GM12878 (cell line): ENCODE measurements around the gene WDR38. TPM values are rescaled to one million over a fixed set of nuclear protein-coding genes. Genes with fewer than 3 reads are reported as not detected.

Experiments
- ATAC-seq: fragments of 200-7000 bp; cut with Tn5 transposase; 3 replicates; pipeline ENCODE4 v1.9.1; 2020; ENCODE audit warnings: mild to moderate bottlenecking, moderate library complexity
- BruUV-seq: library from RNA; stranded (reverse); fragments of 400-500 nt; replicated peaks from 2 replicates; lab custom pipeline; 2021; lab: Mats Ljungman, UMichigan
- CTCF ChIA-PET: fragments of 300-600 bp; sonication (Branson Sonifier 250); formaldehyde crosslinking; extraction: SDS; loops from one replicate; lab custom pipeline; 2021; ENCODE audit warnings: inconsistent platforms; lab: Yijun Ruan, JAX
- POLR2A ChIA-PET: fragments of 350-600 bp; formaldehyde crosslinking; extraction: SDS; loops from one replicate; lab custom pipeline; 2021; ENCODE audit warnings: inconsistent platforms; lab: Charles Lee
- RAD21 ChIA-PET: fragments of 300-600 bp; sonication (Branson Sonifier 250); formaldehyde crosslinking; loops from one replicate; lab custom pipeline; 2023; ENCODE audit warnings: antibody characterized with exemption; ENCODE audit not compliant: unreplicated experiment; lab: Charles Lee
- SMC1A ChIA-PET: fragments of 300-600 bp; sonication (Branson Sonifier 250); formaldehyde crosslinking; loops from one replicate; lab custom pipeline; 2023; ENCODE audit not compliant: unreplicated experiment, uncharacterized antibody; lab: Charles Lee
- DNase-seq: peaks from one replicate; pipeline ENCODE4 v3.0.0-alpha.2; 2011; ENCODE audit warnings: low read depth, low spot score
- FAIRE-seq: peaks from 3 replicates; lab custom pipeline; 2011; peaks lifted over from hg19 to GRCh38; lab: Jason Lieb, UNC
- H2AFZ ChIP-seq: 2 replicates; pipeline ENCODE4 v1.6.0; 2011; ENCODE audit warnings: low read depth, low read length, control low read depth; ENCODE audit not compliant: control insufficient read depth
- H3K27ac ChIP-seq: 2 replicates; pipeline ENCODE4 v1.5.1; 2011; ENCODE audit warnings: control low read depth; ENCODE audit not compliant: control insufficient read depth, insufficient read depth
- H3K27me3 ChIP-seq, 2 experiments: replicated peaks in 1 of 2; 2 replicates each; pipeline versions ENCODE4 v1.6.0 to v1.6.1; 2011; ENCODE audit warnings: low read length in 1 of 2; ENCODE audit not compliant: control insufficient read depth in 2 of 2, insufficient read depth in 2 of 2
- H3K36me3 ChIP-seq, 2 experiments: 2 replicates each; pipeline ENCODE4 v1.5.1; 2011; ENCODE audit warnings: low read length in 1 of 2; ENCODE audit not compliant: control insufficient read depth in 2 of 2, insufficient read depth in 2 of 2
- H3K4me1 ChIP-seq: 2 replicates; pipeline ENCODE4 v1.6.1; 2011; ENCODE audit warnings: mild to moderate bottlenecking, low read length, moderate library complexity, mixed read lengths; ENCODE audit not compliant: control insufficient read depth, insufficient read depth
- H3K4me2 ChIP-seq: 2 replicates; pipeline ENCODE4 v1.6.0; 2011; ENCODE audit warnings: control low read depth; ENCODE audit not compliant: control insufficient read depth, insufficient read depth
- H3K4me3 ChIP-seq: fragments of 200-600 bp; sonication (generic); 2 replicates; pipeline ENCODE4 v1.5.1; 2016
- H3K79me2 ChIP-seq: 2 replicates; pipeline ENCODE4 v1.6.0; 2011; ENCODE audit warnings: low read length; ENCODE audit not compliant: control insufficient read depth, insufficient read depth
- H3K9ac ChIP-seq: 2 replicates; pipeline ENCODE4 v1.8.0; 2011; ENCODE audit warnings: low read length, control low read depth, mixed read lengths; ENCODE audit not compliant: control insufficient read depth, insufficient read depth
- H3K9me3 ChIP-seq: replicated peaks from 3 replicates; pipeline ENCODE4 v1.5.1; 2011; ENCODE audit warnings: mild to moderate bottlenecking, low read length; ENCODE audit not compliant: control insufficient read depth, insufficient read depth
- H4K20me1 ChIP-seq: 2 replicates; pipeline ENCODE4 v1.6.0; 2011; ENCODE audit not compliant: control insufficient read depth, insufficient read depth
- CUX1 ChIP-seq: IDR thresholded peaks from 2 replicates; pipeline ENCODE4 v1.6.1; 2012; ENCODE audit warnings: improper control_type of control experiment, low read depth, low read length; ENCODE audit not compliant: insufficient replicate concordance
- HCFC1 ChIP-seq: fragments of 150-350 bp; IDR thresholded peaks from 2 replicates; pipeline ENCODE4 v1.6.1; 2014; ENCODE audit warnings: low read length
- NR2F1 ChIP-seq: fragments of 450-650 bp; conservative IDR thresholded peaks from 2 replicates; pipeline ENCODE4 v1.6.1; 2017; ENCODE audit warnings: mild to moderate bottlenecking
- PAX8 ChIP-seq: fragments of 450-650 bp; IDR thresholded peaks from 2 replicates; pipeline ENCODE4 v1.6.1; 2017; ENCODE audit warnings: mild to moderate bottlenecking, moderate library complexity
- SKIL ChIP-seq: fragments of 450-650 bp; IDR thresholded peaks from 2 replicates; pipeline ENCODE4 v1.6.1; 2017; ENCODE audit warnings: mild to moderate bottlenecking, low read depth, inconsistent platforms; ENCODE audit not compliant: poor library complexity, severe bottlenecking
- SREBF1 ChIP-seq: IDR thresholded peaks from 2 replicates; pipeline ENCODE4 v1.6.1; 2012; ENCODE audit warnings: mild to moderate bottlenecking, low read length
- ZNF217 ChIP-seq: fragments of 450-650 bp; IDR thresholded peaks from 2 replicates; pipeline ENCODE4 v1.6.1; 2017; ENCODE audit warnings: antibody characterized with exemption, mild to moderate bottlenecking
- WGBS: methylation state at CpG from one replicate; pipeline ENCODE4 v1.1.6; 2016; ENCODE audit warnings: low lambda C conversion rate; ENCODE audit not compliant: insufficient replicate concordance, insufficient coverage; ENCODE audit errors: missing lambda C conversion rate; 5-methylcytosine and 5-hydroxymethylcytosine counted together
- in situ Hi-C: fragments of 300-500 bp; cut with MboI; formaldehyde crosslinking; loops from 9 replicates; pipeline ENCODE4 v1.14.3; 2018; ENCODE audit warnings: mixed read lengths
- intact Hi-C: fragments of 100-400 bp; cut with micrococcal nuclease; formaldehyde crosslinking; loops from one replicate; pipeline ENCODE4 v1.14.2; 2022; ENCODE audit not compliant: unreplicated experiment
- polyA plus RNA-seq, 11 experiments: library from polyadenylated mRNA; depleted of rRNA in 4 of 11; unstranded in 6 of 11; stranded (reverse) in 5 of 11; fragments of >200 nt; fragmentation: Nextera tagmentation in 4 of 11; fragmentation: Illumina TruSeq in 1 of 11; extraction: Ambion mirVana in 4 of 11; extraction: Trizol in 1 of 11; gene quantifications; 1 replicate in 1 of 11; 2 replicates in 10 of 11; pipeline versions ENCODE4 v1.2.1 to v1.2.3, GENCODE V29; 2011 to 2016; ENCODE audit warnings: inconsistent platforms in 2 of 11, missing spikeins in 2 of 11, low read depth in 1 of 11
- total RNA-seq, 4 experiments: library from RNA; depleted of rRNA in 3 of 4; stranded (reverse); fragments of >200 nt in 3 of 4; fragmentation: Illumina TruSeq in 1 of 4; extraction: Trizol in 1 of 4; gene quantifications; 2 replicates each; pipeline versions ENCODE4 v1.2.1 to v1.2.3, GENCODE V29; 2013 to 2021

Gene WDR38
- total and polyA plus RNA-seq, 10 of the 15 experiments (the other 5 are each of a cell fraction or from before 2014, with no cell fraction given), result not detected

- Histone ChIP-seq H3K4me2 (no peak overlapping the region), H3K4me1 (no peaks in the 10 kb centered on the region), H3K36me3 (no peaks in the 10 kb centered on the region), H3K9ac (no peak overlapping the region)
- FAIRE-seq, result no peak
- ChIA-PET RAD21 (interaction anchor here (0.5 to 1.5 kb wide), 3 partner anchors 9 to 535 kb away, joined by 3 read pairs; no protein-coding TSS in a partner anchor), CTCF (interaction anchor here (1.1 to 26.5 kb wide), 11 partner anchors 7 to 224 kb away, joined by 3 to 575 read pairs (median 4); partner anchors contain the start of genes NR6A1, OLFML2A and WDR38), POLR2A (interaction anchor here (0.6 to 0.7 kb wide), 2 partner anchors 59 to 262 kb away, joined by 3 read pairs; no protein-coding TSS in a partner anchor)
- BruUV-seq, result no TSS peak
- in situ Hi-C loops, result no loop called here
- no peak for TF ChIP-seq CUX1
- no peak for TF ChIP-seq PAX8
- no peak for TF ChIP-seq NR2F1
- no peak for TF ChIP-seq SREBF1
- TF ChIP-seq ZNF217, result no peak
- no peak for TF ChIP-seq SKIL
- TF ChIP-seq HCFC1, result no peak
- TF ChIP-seq, all 136 proteins: peak for 0
- Histone ChIP-seq H4K20me1 (no peaks in the 10 kb centered on the region), H3K27ac (no peak overlapping the region), H2AFZ (no peak overlapping the region), H3K9me3 (no peaks in the 10 kb centered on the region), H3K79me2 (no peaks in the 10 kb centered on the region), H3K27me3 (no peaks in the 10 kb centered on the region), H3K4me3 (no peak overlapping the region)
- ATAC-seq (no peak), DNase-seq (no peak)
- intact Hi-C loops, result no loop called here
- WGBS, result 76% methylated on average over 9 of the region's 14 CpGs
- SMC1A ChIA-PET, result interaction anchor here (1.2 kb wide), 1 partner anchor 12 kb away, joined by 5 read pairs; the partner anchor contains the start of gene WDR38
Measured at GRCh38 chr9:124841075-124841821, 12.0 kb upstream of the WDR38 start.
